ENCODE measurements around the gene SPECC1L.

DNA sequence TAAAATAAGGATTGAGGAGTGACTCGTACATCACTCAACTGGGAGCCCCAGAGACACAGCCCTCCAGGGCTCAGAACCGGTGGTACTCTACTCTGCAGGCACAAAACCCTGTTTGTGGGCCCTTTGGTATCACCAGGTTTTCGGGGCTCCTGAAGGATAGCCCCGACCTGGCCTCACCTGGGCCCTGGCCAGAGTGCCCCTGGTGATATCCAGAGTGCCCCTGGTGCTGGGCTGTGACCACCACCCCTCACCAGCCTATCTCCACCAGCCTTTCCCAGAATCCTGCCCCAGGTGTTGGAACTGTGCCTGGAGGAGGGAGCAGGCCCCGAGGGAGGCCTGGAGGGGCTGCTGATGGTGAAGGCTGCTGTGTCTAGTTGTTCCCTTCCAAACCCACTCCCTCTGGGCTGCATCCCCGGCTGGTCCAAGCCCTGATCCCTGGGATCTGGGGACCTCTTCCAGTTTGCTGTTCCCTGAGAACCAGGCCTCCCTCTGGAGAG lies 23.6 kb upstream of the SPECC1L start:
- TF ChIP-seq, protein P1, sequence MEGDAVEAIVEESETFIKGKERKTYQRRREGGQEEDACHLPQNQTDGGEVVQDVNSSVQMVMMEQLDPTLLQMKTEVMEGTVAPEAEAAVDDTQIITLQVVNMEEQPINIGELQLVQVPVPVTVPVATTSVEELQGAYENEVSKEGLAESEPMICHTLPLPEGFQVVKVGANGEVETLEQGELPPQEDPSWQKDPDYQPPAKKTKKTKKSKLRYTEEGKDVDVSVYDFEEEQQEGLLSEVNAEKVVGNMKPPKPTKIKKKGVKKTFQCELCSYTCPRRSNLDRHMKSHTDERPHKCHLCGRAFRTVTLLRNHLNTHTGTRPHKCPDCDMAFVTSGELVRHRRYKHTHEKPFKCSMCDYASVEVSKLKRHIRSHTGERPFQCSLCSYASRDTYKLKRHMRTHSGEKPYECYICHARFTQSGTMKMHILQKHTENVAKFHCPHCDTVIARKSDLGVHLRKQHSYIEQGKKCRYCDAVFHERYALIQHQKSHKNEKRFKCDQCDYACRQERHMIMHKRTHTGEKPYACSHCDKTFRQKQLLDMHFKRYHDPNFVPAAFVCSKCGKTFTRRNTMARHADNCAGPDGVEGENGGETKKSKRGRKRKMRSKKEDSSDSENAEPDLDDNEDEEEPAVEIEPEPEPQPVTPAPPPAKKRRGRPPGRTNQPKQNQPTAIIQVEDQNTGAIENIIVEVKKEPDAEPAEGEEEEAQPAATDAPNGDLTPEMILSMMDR (IDR thresholded peaks at IDR 0.05), result no peak
- no peak for TF ChIP-seq POLR2A (IDR thresholded peaks at IDR 0.05)

Data from uterus (tissue), 2 donors.